SK-N-SH (cell line): Measurements from ENCODE around the gene AGRN. TPM values are rescaled to one million over a fixed set of nuclear protein-coding genes. Genes with fewer than 3 reads are reported as not detected.
A peak's percentile ranks its signal among the peaks of the same experiment; 100 is the strongest.

Source experiments
- CTCF ChIA-PET: fragments of 300-600, 350-600 bp; formaldehyde crosslinking; extraction: SDS; loops from one replicate; lab custom pipeline; 2021; lab: Yijun Ruan, JAX
- POLR2A ChIA-PET: fragments of 350-600 bp; sonication (Branson Sonifier 250); formaldehyde crosslinking; extraction: SDS; loops from one replicate; lab custom pipeline; 2020; ENCODE audit warnings: antibody characterized with exemption, inconsistent platforms; lab: Yijun Ruan, JAX
- DNase-seq: peaks from one replicate; pipeline ENCODE4 v3.0.0; 2012
- H2AFZ ChIP-seq: fragments of 200-600 bp; sonication (generic); 2 replicates; pipeline ENCODE4 v1.8.1; 2016; ENCODE audit warnings: antibody characterized with exemption, mild to moderate bottlenecking, low read depth
- H3F3A ChIP-seq: fragments of 200-600 bp; sonication (generic); replicated peaks from 2 replicates; pipeline ENCODE3; 2016; ENCODE audit warnings: antibody characterized with exemption, mild to moderate bottlenecking; ENCODE audit not compliant: insufficient read depth
- H3K27ac ChIP-seq, 2 experiments: fragments of 200-500 bp in 1 of 2; fragments of 200-600 bp in 1 of 2; sonication (Bioruptor generic) in 1 of 2; sonication (generic), shearing (Covaris generic) in 1 of 2; 2 replicates each; pipeline versions ENCODE4 v1.5.1 to v1.6.1; 2014 to 2016; ENCODE audit warnings: low read depth in 2 of 2, inconsistent platforms in 1 of 2, low read length in 1 of 2, mild to moderate bottlenecking in 1 of 2, mixed read lengths in 1 of 2
- H3K27me3 ChIP-seq: fragments of 200-600 bp; sonication (generic), shearing (Covaris generic); 2 replicates; pipeline ENCODE4 v1.6.1; 2016; ENCODE audit warnings: mixed run types; ENCODE audit not compliant: insufficient read depth
- H3K36me3 ChIP-seq, 2 experiments: fragments of 200-500 bp in 1 of 2; fragments of 200-600 bp in 1 of 2; sonication (Bioruptor generic) in 1 of 2; sonication (generic) in 1 of 2; replicated peaks in 1 of 2; 2 replicates each; pipeline versions ENCODE3 to v1.5.1; 2014 to 2016; ENCODE audit warnings: low read length in 1 of 2, mild to moderate bottlenecking in 1 of 2; ENCODE audit not compliant: insufficient read depth in 2 of 2, control insufficient read depth in 1 of 2
- H3K4me1 ChIP-seq, 2 experiments: fragments of 200-500 bp in 1 of 2; fragments of 200-600 bp in 1 of 2; sonication (Bioruptor generic) in 1 of 2; sonication (generic), shearing (Covaris generic) in 1 of 2; 2 replicates each; pipeline versions ENCODE4 v1.5.1 to v1.6.1; 2014 to 2016; ENCODE audit warnings: low read depth in 1 of 2, low read length in 1 of 2, mixed run types in 1 of 2; ENCODE audit not compliant: insufficient read depth in 2 of 2, control insufficient read depth in 1 of 2
- H3K4me2 ChIP-seq: fragments of 200-600 bp; sonication (generic), shearing (Covaris generic); 2 replicates; pipeline ENCODE4 v1.6.1; 2017; ENCODE audit warnings: mixed run types
- H3K4me3 ChIP-seq, 2 experiments: fragments of 200-500 bp in 1 of 2; fragments of 200-600 bp in 1 of 2; sonication (Bioruptor generic) in 1 of 2; sonication (generic), shearing (Covaris generic) in 1 of 2; 2 replicates each; pipeline versions ENCODE4 v1.5.1 to v1.8.1; 2014 to 2016; ENCODE audit warnings: low read depth in 2 of 2, inconsistent platforms in 1 of 2, low read length in 1 of 2, mild to moderate bottlenecking in 1 of 2, mixed read lengths in 1 of 2, moderate library complexity in 1 of 2
- H3K79me2 ChIP-seq: fragments of 200-600 bp; sonication (generic); 2 replicates; pipeline ENCODE4 v1.8.1; 2017; ENCODE audit warnings: mild to moderate bottlenecking; ENCODE audit not compliant: insufficient read depth
- H3K9ac ChIP-seq: fragments of 200-600 bp; sonication (generic); 2 replicates; pipeline ENCODE4 v1.6.1; 2017; ENCODE audit warnings: mixed run types
- H3K9me2 ChIP-seq: fragments of 200-600 bp; sonication (generic); 2 replicates; pipeline ENCODE4 v1.6.1; 2017; ENCODE audit warnings: mixed run types
- H3K9me3 ChIP-seq: fragments of 200-600 bp; sonication (generic); 2 replicates; pipeline ENCODE4 v1.6.1; 2017; ENCODE audit warnings: mixed run types, mild to moderate bottlenecking, moderate library complexity
- H4K20me1 ChIP-seq: fragments of 200-600 bp; sonication (generic); 2 replicates; pipeline ENCODE4 v1.6.1; 2017; ENCODE audit warnings: mild to moderate bottlenecking, mixed run types; ENCODE audit not compliant: insufficient read depth
- CHD2 ChIP-seq: fragments of 150-350 bp; IDR thresholded peaks from 2 replicates; pipeline ENCODE4 v1.6.1; 2018; ENCODE audit warnings: low read length; ENCODE audit not compliant: partially characterized antibody
- CTCF ChIP-seq: fragments of 200-600 bp; sonication (generic); IDR thresholded peaks from 2 replicates; pipeline ENCODE4 v1.6.1; 2017; ENCODE audit warnings: antibody characterized with exemption, mild to moderate bottlenecking, moderate library complexity
- ELF1 ChIP-seq: IDR thresholded peaks from 2 replicates; pipeline ENCODE4 v1.4.0; 2012
- FOSL2 ChIP-seq: IDR thresholded peaks from 2 replicates; pipeline ENCODE4 v1.4.0; 2012; ENCODE audit warnings: low read depth, mild to moderate bottlenecking, moderate library complexity, borderline replicate concordance
- FOXM1 ChIP-seq: IDR thresholded peaks from 2 replicates; pipeline ENCODE4 v1.4.0; 2012; ENCODE audit warnings: low read depth, mild to moderate bottlenecking
- GATA2 ChIP-seq: sonication (generic); formaldehyde crosslinking; IDR thresholded peaks from 2 replicates; pipeline ENCODE4 v1.5.0; 2020; ENCODE audit warnings: mild to moderate bottlenecking, missing genetic modification reagents
- IRF3 ChIP-seq: fragments of 150-350 bp; IDR thresholded peaks from 2 replicates; pipeline ENCODE4 v1.6.1; 2016; ENCODE audit warnings: mild to moderate bottlenecking, low read depth, low read length
- JUND ChIP-seq: IDR thresholded peaks from 2 replicates; pipeline ENCODE4 v1.4.0; 2012
- MEF2A ChIP-seq: IDR thresholded peaks from 2 replicates; pipeline ENCODE4 v1.4.0; 2012; ENCODE audit warnings: low read depth, borderline replicate concordance
- MXI1 ChIP-seq: IDR thresholded peaks from 2 replicates; pipeline ENCODE4 v1.6.1; 2012; ENCODE audit warnings: mild to moderate bottlenecking, low read depth, low read length, improper control_type of control experiment
- NRF1 ChIP-seq: IDR thresholded peaks from 2 replicates; pipeline ENCODE4 v1.6.1; 2012; ENCODE audit warnings: low read depth, mild to moderate bottlenecking, low read length
- PBX3 ChIP-seq: IDR thresholded peaks from 2 replicates; pipeline ENCODE4; 2012
- POLR2AphosphoS5 ChIP-seq: IDR thresholded peaks from 2 replicates; pipeline ENCODE4 v1.6.1; 2012; ENCODE audit warnings: low read depth, low read length
- RAD21 ChIP-seq: IDR thresholded peaks from 2 replicates; pipeline ENCODE4 v1.6.1; 2012; ENCODE audit warnings: mild to moderate bottlenecking, low read length
- RCOR1 ChIP-seq: fragments of 150-350 bp; IDR thresholded peaks from 2 replicates; pipeline ENCODE4 v1.6.1; 2017; ENCODE audit warnings: antibody characterized with exemption, low read length
- REST ChIP-seq: IDR thresholded peaks from 2 replicates; pipeline ENCODE4 v1.6.1; 2012; ENCODE audit warnings: mild to moderate bottlenecking, low read depth, low read length, moderate library complexity
- RFX5 ChIP-seq: IDR thresholded peaks from 2 replicates; pipeline ENCODE4 v1.6.1; 2012; ENCODE audit warnings: mild to moderate bottlenecking, improper control_type of control experiment, low read length
- TCF12 ChIP-seq: IDR thresholded peaks from 2 replicates; pipeline ENCODE4 v1.4.0; 2012
- TEAD4 ChIP-seq: IDR thresholded peaks from 2 replicates; pipeline ENCODE4 v1.4.0; 2012; ENCODE audit warnings: mild to moderate bottlenecking, borderline replicate concordance; ENCODE audit not compliant: insufficient read depth
- YY1 ChIP-seq: IDR thresholded peaks from 2 replicates; pipeline ENCODE4 v1.4.0; 2012; ENCODE audit warnings: low read depth, mild to moderate bottlenecking
- WGBS: methylation state at CpG from one replicate; pipeline ENCODE4 v1.1.6; 2017; ENCODE audit warnings: low lambda C conversion rate; 5-methylcytosine and 5-hydroxymethylcytosine counted together
- polyA plus RNA-seq, 3 experiments: library from polyadenylated mRNA; depleted of rRNA; stranded (reverse); fragments of >200 nt; gene quantifications; 2 replicates each; pipeline ENCODE4 v1.2.3, GENCODE V29; 2012

Gene AGRN
- polyA plus RNA-seq, 1 of the 3 experiments (the other 2 are of a cell fraction) = 31.6 TPM

GRCh38 chr1:1092149-1092855 is 72.4 kb downstream of the AGRN start (continued):
- no peak for TF ChIP-seq GATA2

GRCh38 chr1:1092894-1093609 is 73.1 kb downstream of the AGRN start:
- no peak overlapping the region for H2AFZ ChIP-seq
- WGBS = 94% methylated on average over 8 of the region's 14 CpGs
- no peak overlapping the region for H3K9ac ChIP-seq
- H3K4me2 ChIP-seq = no peak overlapping the region
- peaks cover 3% of the 10 kb centered on the region for H3F3A ChIP-seq
- H3K4me3 ChIP-seq = no peak overlapping the region
- H3K27ac ChIP-seq = no peak overlapping the region
- CTCF ChIA-PET = no interaction called here
- POLR2A ChIA-PET = no interaction called here
- H3K4me1 ChIP-seq = no peaks in the 10 kb centered on the region
- H4K20me1 ChIP-seq = no peaks in the 10 kb centered on the region
- H3K36me3 ChIP-seq = no peaks in the 10 kb centered on the region
- peak; percentile 14 for DNase-seq
- H3K27me3 ChIP-seq = no peaks in the 10 kb centered on the region
- H3K9me3 ChIP-seq = no peaks in the 10 kb centered on the region
- TF ChIP-seq CHD2 (no peak), NRF1 (no peak), FOSL2 (no peak), ELF1 (no peak), CTCF (no peak), TCF12 (no peak), POLR2AphosphoS5 (no peak), MEF2A (no peak), GATA2 (no peak), PBX3 (no peak), RFX5 (no peak), MXI1 (no peak), RCOR1 (no peak), YY1 (no peak), JUND (no peak), REST (no peak), RAD21 (no peak), IRF3 (no peak), TEAD4 (no peak), FOXM1 (no peak)
- no peaks in the 10 kb centered on the region; the same call in 1 of the 2 replicates for H3K79me2 ChIP-seq
- H3K9me2 ChIP-seq = no peaks in the 10 kb centered on the region
